PC-9 (cell line): Measurements from ENCODE around the gene FGFR3. TPM values are rescaled to one million over a fixed set of nuclear protein-coding genes. Genes with fewer than 3 reads are reported as not detected.

ENCODE experiments used
- BruUV-seq: library from RNA; stranded (reverse); fragments of 400-500 nt; replicated peaks from 2 replicates; lab custom pipeline; 2021; lab: Mats Ljungman, UMichigan
- CTCF ChIA-PET: fragments of 300-600 bp; sonication (Branson Sonifier 250); formaldehyde crosslinking; loops from one replicate; lab custom pipeline; 2022; ENCODE audit warnings: antibody characterized with exemption; lab: Charles Lee
- POLR2A ChIA-PET: fragments of 300-600 bp; sonication (Branson Sonifier 250); formaldehyde crosslinking; loops from one replicate; lab custom pipeline; 2022; ENCODE audit warnings: antibody characterized with exemption; ENCODE audit not compliant: unreplicated experiment; lab: Charles Lee
- DNase-seq, 2 experiments: peaks; one replicate each; pipeline versions ENCODE4 v3.0.0 to v3.0.0-alpha.2; 2015 to 2022; ENCODE audit warnings: mixed read lengths in 1 of 2
- H2AFZ ChIP-seq: fragments of 200-600 bp; sonication (generic); 2 replicates; pipeline ENCODE4 v1.8.1; 2017; ENCODE audit warnings: antibody characterized with exemption
- H3F3A ChIP-seq: fragments of 200-600 bp; sonication (generic); 2 replicates; pipeline ENCODE4 v1.8.1; 2017; ENCODE audit warnings: antibody characterized with exemption, mild to moderate bottlenecking, low read depth; ENCODE audit not compliant: insufficient read depth
- H3K27ac ChIP-seq: fragments of 200-600 bp; sonication (generic); 2 replicates; pipeline ENCODE4 v1.6.1; 2016; ENCODE audit warnings: mixed run types
- H3K27me3 ChIP-seq: fragments of 200-600 bp; sonication (generic); 2 replicates; pipeline ENCODE4 v1.6.1; 2016; ENCODE audit warnings: low read depth, mixed run types; ENCODE audit not compliant: insufficient read depth
- H3K36me3 ChIP-seq: fragments of 200-600 bp; sonication (generic); 2 replicates; pipeline ENCODE4 v1.6.1; 2016; ENCODE audit warnings: low read depth, mixed run types
- H3K4me1 ChIP-seq: fragments of 200-600 bp; sonication (generic); replicated peaks from 2 replicates; pipeline ENCODE4 v1.6.1; 2016; ENCODE audit warnings: mixed run types; ENCODE audit not compliant: insufficient read depth
- H3K4me2 ChIP-seq: fragments of 200-600 bp; sonication (generic); 2 replicates; pipeline ENCODE4 v1.6.1; 2017; ENCODE audit warnings: mixed run types
- H3K4me3 ChIP-seq: fragments of 200-600 bp; sonication (generic); 2 replicates; pipeline ENCODE4 v1.6.1; 2016; ENCODE audit warnings: mixed run types
- H3K79me2 ChIP-seq: fragments of 200-600 bp; sonication (generic); 2 replicates; pipeline ENCODE4 v1.6.1; 2017; ENCODE audit warnings: low read depth, mixed run types
- H3K9me2 ChIP-seq: fragments of 200-600 bp; sonication (generic); 2 replicates; pipeline ENCODE4 v1.8.1; 2017; ENCODE audit warnings: mild to moderate bottlenecking; ENCODE audit not compliant: insufficient read depth
- H3K9me3 ChIP-seq: fragments of 200-600 bp; sonication (generic); 2 replicates; pipeline ENCODE4 v1.8.1; 2016; ENCODE audit warnings: low read depth; ENCODE audit not compliant: insufficient read depth
- H4K20me1 ChIP-seq: fragments of 200-600 bp; sonication (generic); 2 replicates; pipeline ENCODE4 v1.8.1; 2017; ENCODE audit not compliant: insufficient read depth
- CTCF ChIP-seq: fragments of 200-600 bp; sonication (generic); conservative IDR thresholded peaks from 2 replicates; pipeline ENCODE4 v1.6.1; 2017; ENCODE audit warnings: mixed run types, antibody characterized with exemption, mild to moderate bottlenecking, moderate library complexity
- EZH2 ChIP-seq: fragments of 200-600 bp; sonication (generic); IDR thresholded peaks from 2 replicates; pipeline ENCODE4 v1.8.0; 2017; ENCODE audit warnings: antibody characterized with exemption, low read depth
- intact Hi-C: fragments of 100-400 bp; cut with micrococcal nuclease; formaldehyde crosslinking; loops from one replicate; pipeline ENCODE4 v1.10.0; 2022; ENCODE audit not compliant: unreplicated experiment
- total RNA-seq: library from RNA; stranded (reverse); gene quantifications from 2 replicates; pipeline ENCODE4 v1.2.3, GENCODE V29; 2021

Gene FGFR3
- total RNA-seq, 1 experiment from 2014 or later, result 8.2 TPM

- TF ChIP-seq EZH2 (no peak), CTCF (peak; percentile 93)
- no peaks in the 10 kb centered on the region for H3K79me2 ChIP-seq
- H3K9me2 ChIP-seq, result no peaks in the 10 kb centered on the region
- H3K4me1 ChIP-seq, result no peaks in the 10 kb centered on the region
- intact Hi-C loops, result loop anchor here (1.0 to 2.0 kb wide), 3 partner anchors 62 to 438 kb away; no protein-coding TSS in a partner anchor
- H2AFZ ChIP-seq, result no peak overlapping the region
- H3K4me3 ChIP-seq, result no peak overlapping the region
- no peaks in the 10 kb centered on the region; the same call in 1 of the 2 replicates for H4K20me1 ChIP-seq
- ChIA-PET POLR2A (no interaction called here), CTCF (interaction anchor here (0.6 to 0.8 kb wide), 4 partner anchors 116 to 174 kb away, joined by 4 to 6 read pairs (median 4); no protein-coding TSS in a partner anchor)
- BruUV-seq, result no TSS peak
- peaks cover 28% of the 10 kb centered on the region; the same call in 1 of the 2 replicates for H3F3A ChIP-seq
- H3K9me3 ChIP-seq, result no peaks in the 10 kb centered on the region
- no peak overlapping the region for H3K27ac ChIP-seq
- no peaks in the 10 kb centered on the region for H3K36me3 ChIP-seq
- DNase-seq, result peak in 1 of 2 experiments; percentile 84
- no peaks in the 10 kb centered on the region for H3K27me3 ChIP-seq
- H3K4me2 ChIP-seq, result peak overlapping the region; percentile 57; the same call in 1 of the 2 replicates
Observed at GRCh38 chr4:1748465-1748995, 44.6 kb upstream of the FGFR3 start.

GRCh38 chr4:1749370-1749769, 43.7 kb upstream of the FGFR3 start:
- Histone ChIP-seq H3K27me3 (no peaks in the 10 kb centered on the region), H3F3A (peaks cover 19% of the 10 kb centered on the region; the same call in 1 of the 2 replicates), H2AFZ (no peak overlapping the region), H3K9me3 (no peaks in the 10 kb centered on the region), H3K4me1 (no peaks in the 10 kb centered on the region), H3K27ac (no peak overlapping the region), H3K36me3 (no peaks in the 10 kb centered on the region), H3K4me2 (no peak overlapping the region), H3K4me3 (no peak overlapping the region), H4K20me1 (no peaks in the 10 kb centered on the region; the same call in 1 of the 2 replicates), H3K79me2 (no peaks in the 10 kb centered on the region), H3K9me2 (no peaks in the 10 kb centered on the region)
- no peak for TF ChIP-seq CTCF
- no peak for TF ChIP-seq EZH2
- POLR2A ChIA-PET, result no interaction called here
- CTCF ChIA-PET, result no interaction called here
- BruUV-seq, result no TSS peak
- no peak for DNase-seq
- intact Hi-C loops, result loop anchor here (2.0 kb wide), 1 partner anchor 149 kb away; no protein-coding TSS in a partner anchor

GRCh38 chr4:1749826-1750225, 43.3 kb upstream of the FGFR3 start:
- Histone ChIP-seq H3K9me2 (no peaks in the 10 kb centered on the region), H3K4me1 (no peaks in the 10 kb centered on the region), H3K79me2 (no peaks in the 10 kb centered on the region), H3K27ac (no peak overlapping the region), H3K4me3 (no peak overlapping the region), H3K9me3 (no peaks in the 10 kb centered on the region), H3K36me3 (no peaks in the 10 kb centered on the region), H3K4me2 (no peak overlapping the region), H3K27me3 (no peaks in the 10 kb centered on the region), H3F3A (peaks cover 15% of the 10 kb centered on the region; the same call in 1 of the 2 replicates), H4K20me1 (no peaks in the 10 kb centered on the region; the same call in 1 of the 2 replicates), H2AFZ (no peak overlapping the region)
- TF ChIP-seq CTCF (no peak), EZH2 (no peak)
- CTCF ChIA-PET, result no interaction called here
- no peak for DNase-seq
- BruUV-seq, result no TSS peak
- POLR2A ChIA-PET, result no interaction called here
- intact Hi-C loops, result loop anchor here (2.0 to 5.0 kb wide), 2 partner anchors 42 to 149 kb away; partner anchors contain the start of gene FGFR3
